Activated CD8-positive, alpha-beta T cell treated with anti-CD3 and anti-CD28 coated beads for 36 hours (primary cell): ENCODE results near the gene SUMO3. TPM values are rescaled to one million over a fixed set of nuclear protein-coding genes. Genes with fewer than 3 reads are reported as not detected.
"Not testable (repeated sequence)": the region's sequence is repeated elsewhere in the genome, so short reads cannot be mapped to it uniquely, and the experiment has no call there.

Experiments
- ATAC-seq: fragments of 200-7000 bp; cut with Tn5 transposase; one replicate; pipeline ENCODE4 v1.10.0; 2021; ENCODE audit warnings: mild to moderate bottlenecking, moderate library complexity
- CTCF ChIA-PET: fragments of 350-600 bp; sonication (Branson Sonifier 250); formaldehyde crosslinking; loops from one replicate; lab custom pipeline; 2021; ENCODE audit warnings: antibody characterized with exemption; lab: Charles Lee
- POLR2A ChIA-PET: fragments of 350-600 bp; sonication (Branson Sonifier 250); formaldehyde crosslinking; loops from one replicate; lab custom pipeline; 2021; ENCODE audit warnings: antibody characterized with exemption; lab: Charles Lee
- DNase-seq: peaks from one replicate; pipeline ENCODE4 v3.0.0-alpha.2; 2020
- H3K27ac Mint-ChIP-seq: one replicate; pipeline ENCODE4 v1.8.0; 2021; ENCODE audit warnings: mild to moderate bottlenecking, mixed read lengths
- H3K27me3 Mint-ChIP-seq: one replicate; pipeline ENCODE4 v1.8.0; 2021; ENCODE audit warnings: mixed read lengths
- H3K36me3 Mint-ChIP-seq: one replicate; pipeline ENCODE4 v1.8.0; 2021; ENCODE audit warnings: low read depth, mixed read lengths
- H3K4me1 Mint-ChIP-seq: one replicate; pipeline ENCODE4 v1.8.0; 2021; ENCODE audit warnings: low read depth, mixed read lengths
- H3K4me3 Mint-ChIP-seq: one replicate; pipeline ENCODE4 v1.8.0; 2021; ENCODE audit warnings: mild to moderate bottlenecking, moderate library complexity, mixed read lengths
- H3K9me3 Mint-ChIP-seq: one replicate; pipeline ENCODE4 v1.8.0; 2021; ENCODE audit warnings: mixed read lengths
- CTCF ChIP-seq: fragments of 200-600 bp; IDR thresholded peaks from one replicate; pipeline ENCODE4 v1.8.0; 2022; ENCODE audit warnings: antibody characterized with exemption, mild to moderate bottlenecking
- intact Hi-C: fragments of 100-400 bp; cut with micrococcal nuclease; formaldehyde crosslinking; loops from one replicate; pipeline ENCODE4 v1.10.0; 2022
- total RNA-seq, 2 experiments: library from RNA; stranded (reverse); gene quantifications; one replicate each; pipeline ENCODE4 v1.2.3, GENCODE V29; 2021

SUMO3 gene
- total RNA-seq, 2 experiments from 2014 or later = 69.8 to 72.9 TPM

- intact Hi-C loops = loop anchor here (2.0 kb wide), 1 partner anchor 34 kb away; the partner anchor contains the start of gene UBE2G2
- Mint-ChIP-seq H3K9me3 (no peaks in the 10 kb centered on the region), H3K4me1 (peaks cover 8% of the 10 kb centered on the region), H3K4me3 (no peak overlapping the region), H3K27ac (no peak overlapping the region), H3K27me3 (no peaks in the 10 kb centered on the region), H3K36me3 (no peaks in the 10 kb centered on the region)
- no peak for DNase-seq
- ChIA-PET CTCF (no interaction called here), POLR2A (no interaction called here)
- no peak for TF ChIP-seq CTCF
- no peak for ATAC-seq
Observed at GRCh38 chr21:44834951-44835646, 17.2 kb upstream of the SUMO3 start.

- ATAC-seq (no peak), DNase-seq (no peak)
- ChIA-PET CTCF (no interaction called here), POLR2A (no interaction called here)
- TF ChIP-seq CTCF = no peak
- intact Hi-C loops = loop anchor here (2.0 kb wide), 1 partner anchor 34 kb away; the partner anchor contains the start of gene UBE2G2
- H3K4me1 Mint-ChIP-seq = peaks cover 15% of the 10 kb centered on the region
- no peaks in the 10 kb centered on the region for H3K9me3 Mint-ChIP-seq
- H3K4me3 Mint-ChIP-seq = no peak overlapping the region
- H3K27ac Mint-ChIP-seq = no peak overlapping the region
- H3K27me3 Mint-ChIP-seq = no peaks in the 10 kb centered on the region
- no peaks in the 10 kb centered on the region for H3K36me3 Mint-ChIP-seq
Observed at GRCh38 chr21:44834231-44834950, 16.5 kb upstream of the SUMO3 start.

GRCh38 chr21:44833663-44834062, 15.8 kb upstream of the SUMO3 start:
- CTCF ChIA-PET = no interaction called here
- Mint-ChIP-seq H3K27me3 (no peaks in the 10 kb centered on the region), H3K4me3 (no peak overlapping the region), H3K27ac (no peak overlapping the region), H3K4me1 (peaks cover 18% of the 10 kb centered on the region), H3K36me3 (no peaks in the 10 kb centered on the region), H3K9me3 (no peaks in the 10 kb centered on the region)
- intact Hi-C loops = loop anchor here (2.0 kb wide), 1 partner anchor 33 kb away; the partner anchor contains the start of gene UBE2G2
- ATAC-seq (no peak), DNase-seq (no peak)
- no peak for TF ChIP-seq CTCF
- POLR2A ChIA-PET = no interaction called here

GRCh38 chr21:44832516-44833255, 14.8 kb upstream of the SUMO3 start:
- H3K9me3 Mint-ChIP-seq, H3K27ac Mint-ChIP-seq, ATAC-seq, H3K36me3 Mint-ChIP-seq, POLR2A ChIA-PET, intact Hi-C loops, DNase-seq, CTCF ChIA-PET, H3K27me3 Mint-ChIP-seq, H3K4me3 Mint-ChIP-seq: not testable (repeated sequence)
- peaks cover 18% of the 10 kb centered on the region for H3K4me1 Mint-ChIP-seq

GRCh38 chr21:44831227-44831860, 13.5 kb upstream of the SUMO3 start:
- H3K36me3 Mint-ChIP-seq = no peaks in the 10 kb centered on the region
- ChIA-PET CTCF (no interaction called here), POLR2A (no interaction called here)
- no peaks in the 10 kb centered on the region for H3K27me3 Mint-ChIP-seq
- no peak overlapping the region for H3K4me3 Mint-ChIP-seq
- DNase-seq (no peak), ATAC-seq (no peak)
- no peak for TF ChIP-seq CTCF
- H3K9me3 Mint-ChIP-seq = peaks cover 12% of the 10 kb centered on the region
- H3K27ac Mint-ChIP-seq = no peak overlapping the region
- intact Hi-C loops = no loop called here
- H3K4me1 Mint-ChIP-seq = peaks cover 18% of the 10 kb centered on the region
